CD4-positive, alpha-beta T cell treated with Interleukin-4 for 4 hours (primary cell): ENCODE measurements around the gene LUM.

ENCODE experiments used
- DNase-seq: peaks from one replicate; pipeline ENCODE4 v3.0.0-alpha.2; 2020

The LUM gene, protein sequence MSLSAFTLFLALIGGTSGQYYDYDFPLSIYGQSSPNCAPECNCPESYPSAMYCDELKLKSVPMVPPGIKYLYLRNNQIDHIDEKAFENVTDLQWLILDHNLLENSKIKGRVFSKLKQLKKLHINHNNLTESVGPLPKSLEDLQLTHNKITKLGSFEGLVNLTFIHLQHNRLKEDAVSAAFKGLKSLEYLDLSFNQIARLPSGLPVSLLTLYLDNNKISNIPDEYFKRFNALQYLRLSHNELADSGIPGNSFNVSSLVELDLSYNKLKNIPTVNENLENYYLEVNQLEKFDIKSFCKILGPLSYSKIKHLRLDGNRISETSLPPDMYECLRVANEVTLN

DNA sequence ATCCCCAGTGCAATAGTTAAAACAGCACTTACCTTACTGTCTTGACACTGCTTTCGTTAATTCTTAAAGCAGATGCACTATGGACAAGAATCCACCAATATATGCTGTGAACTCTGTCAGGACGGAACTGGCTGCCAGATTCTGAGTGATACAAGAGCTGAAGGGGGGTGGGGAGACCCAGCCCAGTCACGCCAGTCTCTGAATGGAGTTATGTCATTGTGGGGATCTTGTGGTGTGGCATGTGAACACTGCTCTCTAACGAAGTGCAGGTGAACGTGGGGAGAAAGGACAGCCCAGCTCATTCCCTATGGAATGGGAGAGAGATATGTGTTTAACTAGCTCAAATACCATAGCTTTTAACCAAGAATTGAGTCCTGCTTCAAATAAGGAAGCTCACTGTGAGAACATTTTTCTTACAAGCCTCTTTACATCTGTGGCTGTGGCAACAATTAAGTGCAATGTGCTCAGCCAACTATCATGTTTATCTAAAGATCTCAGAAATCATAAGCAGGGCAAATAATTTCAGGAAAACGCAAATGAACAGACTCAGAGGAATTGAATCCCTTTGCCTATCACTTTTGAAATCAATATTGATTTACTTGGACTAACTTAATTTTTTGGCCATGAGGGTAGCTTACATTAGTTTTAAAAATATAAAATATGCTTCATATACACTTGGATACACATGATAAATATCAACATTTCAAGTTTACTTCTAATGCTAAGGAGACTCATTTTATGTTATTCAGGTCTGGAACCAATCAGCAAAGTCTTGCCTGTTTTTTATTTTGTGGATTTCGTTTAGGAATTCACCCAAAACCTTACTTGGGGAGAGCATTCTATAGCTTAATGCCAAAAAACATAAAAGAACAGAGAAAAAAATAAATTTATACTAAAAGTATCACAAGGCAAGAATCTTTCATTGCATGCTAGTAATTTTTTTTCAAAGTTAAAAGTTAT, at the start of gene LUM:
LUM (minus strand) TSS at position 129 of the 960 bp plus-strand sequence. CDS start 2,515 bp downstream, outside the sequence.
- no peak for DNase-seq

DNA sequence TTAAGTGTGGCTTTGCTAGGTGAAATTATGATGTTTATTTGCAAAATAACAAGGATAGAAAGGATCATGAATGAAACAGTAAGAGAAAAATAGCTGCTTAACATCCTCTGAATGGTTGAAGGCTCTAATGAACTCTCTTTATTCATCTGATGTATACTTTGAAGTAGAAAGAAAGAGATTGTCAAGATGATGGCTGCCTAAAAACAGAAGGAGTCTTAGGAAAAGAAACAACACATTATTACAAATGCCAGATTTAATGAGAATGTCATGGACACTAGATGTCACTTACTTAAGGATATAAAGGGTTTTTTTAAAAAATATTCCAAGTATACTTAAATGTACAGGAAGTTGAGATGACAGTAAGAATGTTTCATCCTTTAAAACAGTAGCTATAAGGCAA, 49.7 kb upstream of the LUM start:
- DNase-seq = no peak

DNA sequence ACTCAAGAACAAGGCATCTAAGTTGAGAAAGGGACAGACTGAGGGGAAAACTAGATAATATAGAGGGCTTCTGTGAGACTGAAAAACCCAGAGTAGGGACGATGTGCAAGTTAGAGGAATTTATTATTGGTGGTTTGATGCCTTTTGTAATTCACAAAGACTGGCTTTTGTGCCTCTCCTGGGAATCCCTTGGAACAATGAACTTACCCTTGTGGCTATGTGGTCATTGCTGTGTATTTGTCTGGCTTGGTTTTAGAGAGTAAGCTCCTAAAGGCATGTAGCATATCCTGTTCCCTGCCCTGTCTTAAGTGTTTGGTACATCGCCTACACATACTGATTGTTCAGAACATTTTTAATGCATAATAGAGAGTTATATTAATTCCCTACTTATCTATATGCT, 44.7 kb upstream of the LUM start:
- no peak for DNase-seq

DNA sequence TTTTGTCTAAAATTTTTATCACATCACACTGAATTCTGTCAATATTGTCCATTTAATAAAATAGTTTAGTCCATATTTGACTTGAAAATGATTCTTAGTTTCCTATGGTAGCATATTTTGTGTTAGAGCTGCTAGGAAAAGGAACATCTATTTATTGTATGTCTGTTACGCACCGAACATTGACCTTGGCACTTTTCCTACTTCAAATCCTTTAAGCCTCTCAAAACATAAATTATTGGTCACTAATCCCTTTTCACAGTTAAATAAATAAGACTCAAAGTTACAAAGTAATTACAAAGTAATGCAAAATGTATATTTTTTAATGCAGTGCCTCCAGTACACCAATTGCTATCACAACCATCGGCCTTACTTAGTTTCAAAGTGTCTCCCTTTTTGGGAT, 42.8 kb upstream of the LUM start:
- DNase-seq = no peak

DNA sequence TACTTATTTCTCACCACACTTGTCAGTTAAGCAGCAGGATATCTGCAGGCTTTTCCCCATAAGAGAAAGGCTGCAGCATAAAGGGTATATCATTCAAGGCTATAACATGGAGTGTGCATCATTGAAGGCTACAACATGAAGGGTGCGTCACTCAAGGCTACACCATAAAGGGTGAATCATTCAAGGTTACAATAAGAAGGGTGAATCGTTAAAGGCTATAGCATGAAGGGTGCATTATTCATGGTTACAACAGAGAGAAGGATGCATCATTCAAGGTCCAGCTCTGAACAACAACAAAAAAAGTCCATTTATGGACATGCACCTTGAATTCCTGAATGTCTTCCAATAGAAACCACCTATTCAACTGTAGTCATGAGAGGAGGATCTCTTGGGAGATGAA, 32.8 kb upstream of the LUM start:
- DNase-seq = no peak

DNA sequence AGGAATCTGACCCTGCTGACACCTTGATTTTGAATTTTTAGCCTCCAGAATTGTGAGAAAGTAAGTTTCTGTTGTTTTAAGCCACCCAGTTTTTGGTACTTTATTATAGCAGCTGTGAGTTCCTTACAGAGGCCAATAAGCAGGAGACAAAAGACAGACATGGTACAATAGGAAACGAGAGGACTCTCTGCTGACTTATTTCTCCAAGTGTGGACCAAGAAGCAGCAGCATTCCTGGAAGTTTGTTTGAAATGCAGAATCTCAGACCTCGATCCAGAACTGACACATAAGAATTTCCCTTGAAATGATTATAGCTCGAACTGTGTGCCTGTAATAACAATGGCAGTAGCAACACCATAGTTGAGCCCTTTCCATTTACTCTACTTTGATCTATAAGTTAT, 31.9 kb upstream of the LUM start:
- DNase-seq = no peak

DNA sequence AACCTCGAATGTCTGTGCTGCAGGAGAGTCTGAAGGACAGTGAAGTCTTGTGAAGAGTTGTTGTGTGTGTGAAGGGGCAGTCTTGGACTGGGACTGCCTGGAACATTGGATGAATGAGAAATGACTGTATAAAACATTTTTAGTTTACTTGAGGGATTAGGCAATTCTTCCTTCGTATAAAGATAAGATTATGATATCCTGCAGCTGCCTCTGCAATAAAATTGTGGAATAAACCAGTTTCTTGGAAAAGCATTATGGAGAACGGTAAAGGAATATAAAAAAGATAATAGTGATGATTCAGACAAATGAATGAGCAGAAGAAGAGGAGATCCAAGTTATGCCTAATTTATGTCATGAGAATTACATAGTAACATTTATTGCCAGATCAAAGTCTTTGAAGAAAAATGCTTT, 30.9 kb upstream of the LUM start:
- no peak for DNase-seq

DNA sequence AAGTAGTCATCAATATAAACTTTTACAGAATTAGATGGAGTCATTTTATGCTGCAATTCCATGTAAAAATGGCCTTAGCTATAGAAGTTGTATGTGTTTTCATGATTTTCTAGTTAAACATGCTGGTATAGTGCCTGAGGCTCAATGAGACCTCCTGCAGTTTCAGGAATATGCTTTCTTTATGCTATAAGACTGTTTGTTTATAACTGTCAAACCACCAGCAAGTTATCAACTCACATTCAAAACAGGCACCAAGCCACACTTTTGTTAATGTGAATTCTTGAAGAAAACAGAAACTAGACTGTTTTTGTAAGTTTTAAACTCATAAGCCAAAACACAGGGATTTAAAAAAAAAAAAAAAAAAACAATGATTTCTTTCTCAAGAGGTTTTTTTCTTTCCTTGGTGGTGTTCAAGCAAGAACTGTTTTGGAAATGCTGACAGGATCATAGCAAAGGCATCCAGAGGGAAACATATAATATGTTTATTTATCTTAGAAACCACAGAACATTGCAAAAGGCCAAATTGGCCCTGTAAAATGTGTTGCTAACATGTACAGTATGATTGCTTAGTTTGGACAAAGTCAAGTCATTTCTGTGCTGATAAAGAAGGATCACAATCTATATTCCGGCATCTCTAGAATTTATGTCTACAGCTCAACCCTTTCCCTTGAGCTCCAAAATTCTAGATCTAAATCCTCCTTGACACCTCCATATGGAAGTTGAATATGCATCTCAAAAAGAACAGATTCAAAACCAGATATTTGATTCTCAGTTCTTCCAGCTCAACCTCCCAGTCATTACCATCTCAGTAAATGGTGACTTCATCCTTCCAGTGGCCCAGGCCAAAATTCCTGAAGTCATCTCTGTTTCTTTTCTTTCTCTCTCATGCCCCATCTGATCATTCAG, 29.0 kb upstream of the LUM start:
- no peak for DNase-seq

DNA sequence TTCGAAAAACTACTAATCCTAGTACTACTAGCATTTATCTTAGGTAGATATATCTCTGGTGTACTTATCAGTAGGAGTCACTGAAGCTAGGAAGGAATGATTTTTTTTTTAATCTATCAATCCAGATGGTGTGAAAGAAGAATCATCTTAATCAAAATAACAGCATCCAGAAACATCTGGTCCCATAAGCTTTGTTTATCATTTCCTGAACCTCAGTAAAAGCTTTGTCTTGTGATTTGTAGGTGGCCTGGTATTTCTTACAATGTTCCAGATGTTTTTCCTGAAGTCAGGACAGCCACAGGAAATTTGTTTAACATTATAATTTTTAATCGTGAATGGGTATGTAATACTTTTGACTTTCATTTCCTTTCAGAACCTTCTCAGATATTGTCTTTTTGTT, 28.0 kb upstream of the LUM start:
- no peak for DNase-seq

DNA sequence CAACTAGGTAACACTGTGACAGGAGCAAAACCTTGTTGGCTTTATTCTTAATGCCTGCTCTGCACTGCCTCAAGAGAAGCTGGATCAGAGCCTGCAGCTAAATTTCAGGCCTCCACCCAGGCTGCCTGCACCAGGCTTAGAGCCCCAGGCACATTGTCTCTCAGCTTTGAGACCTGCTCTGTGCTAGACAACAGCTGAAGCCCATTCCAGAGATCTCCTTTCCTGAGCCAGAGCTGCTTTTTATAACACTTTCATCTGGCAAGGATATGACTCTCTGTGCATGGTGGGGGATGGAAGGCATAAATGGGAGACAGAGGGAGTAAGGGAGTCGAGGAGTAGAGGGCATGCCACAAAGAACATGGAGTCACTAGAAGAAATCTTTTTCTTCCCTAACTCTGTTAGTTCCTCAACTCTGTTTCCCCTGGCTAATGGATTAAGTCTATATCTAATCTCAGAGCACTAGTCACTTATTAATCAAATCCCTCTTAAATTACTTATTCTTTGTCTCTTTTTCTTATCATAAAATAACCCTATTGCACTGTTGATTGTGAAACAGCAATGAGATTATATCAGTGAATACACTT, 27.1 kb upstream of the LUM start:
- no peak for DNase-seq

DNA sequence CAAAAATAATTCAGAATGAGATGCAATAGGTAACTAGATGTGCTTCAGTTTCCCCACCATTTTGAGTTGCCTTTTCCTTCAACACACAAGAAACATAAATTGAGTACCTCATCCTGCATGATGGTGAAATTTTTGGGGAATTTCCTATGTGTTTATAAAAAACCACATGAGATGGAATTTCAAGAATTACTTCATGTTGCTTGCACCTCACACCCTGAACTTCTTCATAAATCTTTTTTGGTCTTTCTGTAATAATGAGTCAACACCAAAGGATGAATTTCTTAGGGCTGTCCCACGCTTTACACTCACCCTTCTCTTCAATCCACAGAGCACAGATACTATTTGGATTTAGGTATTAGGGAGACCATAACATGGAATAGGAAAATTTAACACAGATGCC, 22.6 kb upstream of the LUM start:
- no peak for DNase-seq

DNA sequence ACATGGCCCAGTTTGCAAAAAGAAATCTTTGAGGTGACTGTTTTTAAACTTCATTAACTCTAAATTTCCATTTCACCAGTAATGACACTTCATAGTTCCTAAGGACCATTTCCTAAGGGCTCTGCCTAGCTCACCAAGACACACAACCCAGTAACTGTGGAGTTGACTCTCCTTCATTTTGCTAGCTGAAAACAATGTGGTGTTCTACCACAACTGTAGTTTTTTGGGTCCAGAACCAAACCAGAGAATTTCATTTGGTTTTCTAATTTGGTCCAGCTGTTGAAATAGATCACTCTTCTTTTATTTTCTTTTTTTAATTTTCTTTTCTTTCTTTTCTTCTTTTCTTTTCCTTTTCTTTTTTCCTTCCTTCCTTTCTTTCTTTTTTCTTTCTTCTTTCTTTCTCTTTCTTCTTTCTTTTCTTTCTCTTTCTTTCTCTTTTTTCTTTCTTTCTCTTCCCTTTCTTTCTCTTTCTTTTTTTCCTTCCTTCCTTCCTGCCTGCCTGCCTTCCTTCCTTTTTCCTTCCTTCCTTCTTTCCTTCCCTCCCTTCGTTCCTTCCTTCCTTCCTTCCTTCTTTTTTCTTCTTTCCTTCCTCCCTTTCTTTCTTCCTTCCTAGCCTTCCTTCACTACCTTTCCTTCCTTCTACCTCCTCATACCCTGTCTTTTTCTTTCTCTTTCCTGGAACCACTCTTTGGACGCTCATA, 18.5 kb upstream of the LUM start:
- DNase-seq = no peak

DNA sequence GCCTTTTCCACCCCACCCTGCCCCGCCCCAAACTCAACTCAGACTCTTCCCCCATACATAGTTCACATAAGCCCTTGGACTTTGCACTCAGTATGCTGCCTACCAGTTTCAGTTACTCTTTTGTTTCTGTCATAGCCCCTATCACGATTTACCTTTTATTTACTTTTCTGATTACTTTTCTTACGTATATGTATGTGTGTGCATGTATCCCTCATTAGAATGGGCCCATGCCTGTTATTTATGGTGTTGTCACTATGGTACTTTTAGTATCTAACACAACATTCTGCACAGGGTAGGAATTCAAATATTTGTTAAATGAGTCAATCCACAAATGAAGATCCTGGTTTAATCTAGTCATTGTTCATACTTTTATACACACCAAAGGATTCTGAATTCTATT, 16.5 kb upstream of the LUM start:
- DNase-seq = no peak

DNA sequence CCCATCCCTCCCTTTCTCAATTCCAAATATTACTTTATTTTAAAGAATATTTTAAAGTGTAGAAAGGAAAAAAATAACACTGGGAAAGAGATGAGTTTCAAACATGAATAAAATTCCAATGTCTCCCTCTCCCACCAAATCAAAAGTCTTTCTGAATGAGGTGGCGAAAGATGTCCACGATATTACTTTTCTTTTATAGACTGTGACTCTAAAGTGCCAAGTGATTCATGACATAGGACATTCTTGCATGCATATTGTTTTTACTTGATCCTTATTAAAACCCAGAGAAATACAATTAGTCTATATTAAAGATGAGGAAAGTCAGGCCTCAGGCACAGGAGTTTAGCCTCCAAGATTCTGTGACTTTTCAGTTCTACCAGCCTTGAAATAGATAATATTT, 16.0 kb upstream of the LUM start:
- no peak for DNase-seq

DNA sequence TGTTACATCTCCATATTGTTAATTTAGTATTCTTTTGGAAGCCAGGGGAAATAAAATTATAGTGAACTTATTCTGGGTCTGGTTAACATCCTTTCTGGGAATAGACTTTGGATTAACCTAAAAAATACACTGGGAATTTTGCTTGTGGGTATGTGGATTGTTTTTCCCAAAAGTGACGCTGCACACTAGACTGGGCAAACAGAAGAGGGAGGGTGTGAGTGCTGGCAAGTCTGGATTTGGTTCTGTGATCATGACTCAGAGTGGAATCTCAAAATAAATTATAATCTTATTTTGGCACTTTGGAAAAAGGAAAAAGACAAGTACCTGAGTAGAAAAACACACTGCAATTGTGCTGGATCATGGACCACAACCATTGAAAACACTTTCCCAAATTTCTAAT, 15.2 kb upstream of the LUM start:
- DNase-seq = no peak

DNA sequence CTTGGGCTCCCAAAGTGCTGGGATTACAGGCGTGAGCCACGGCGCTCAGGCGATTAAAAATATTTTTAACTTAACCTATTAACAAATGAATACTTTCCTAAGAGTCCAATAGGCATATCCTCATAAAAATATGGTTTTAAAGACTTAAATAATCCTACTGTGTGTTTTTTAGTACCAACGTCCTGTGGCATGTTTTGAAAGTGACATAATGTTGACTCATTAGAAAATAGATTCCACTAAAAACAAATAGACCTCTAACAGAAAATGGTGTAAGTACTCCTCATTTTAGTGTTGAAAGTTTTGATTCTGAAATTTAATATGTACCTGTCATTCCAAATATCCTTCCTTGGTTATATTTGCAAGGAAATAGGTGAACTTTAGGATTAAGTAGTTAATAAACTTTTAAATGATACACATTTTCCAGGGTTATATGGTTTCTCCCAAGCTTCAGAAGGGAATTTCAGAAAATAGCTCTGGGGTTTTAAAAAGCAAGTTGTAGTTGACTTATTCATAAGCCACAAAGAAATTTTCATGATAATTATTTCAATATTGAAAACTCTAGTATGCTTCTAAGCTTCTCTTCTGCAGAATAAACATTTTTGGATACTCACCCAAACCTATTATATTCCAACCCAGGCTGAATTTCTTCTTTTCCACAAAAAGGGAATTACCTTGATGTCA, 12.1 kb upstream of the LUM start:
- DNase-seq = no peak

DNA sequence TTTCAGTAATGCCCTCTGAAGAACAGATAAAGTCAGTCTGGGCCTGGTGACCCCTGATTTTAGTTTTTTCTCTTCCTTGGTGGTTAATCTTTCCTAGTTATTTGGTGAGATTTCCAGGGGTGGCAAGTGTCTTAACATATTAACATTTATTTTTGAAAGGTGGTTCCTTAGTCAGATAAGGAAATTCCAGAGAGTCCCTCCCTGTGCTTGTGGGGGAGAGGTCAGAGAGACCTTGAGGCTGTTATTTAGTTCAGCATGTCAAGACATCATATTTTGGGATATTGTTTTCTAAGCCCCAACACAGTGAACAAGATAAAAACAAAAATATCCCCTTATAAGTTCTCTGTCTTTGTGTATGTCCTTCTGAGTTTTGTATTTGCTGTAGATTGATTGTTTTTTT, 9.5 kb upstream of the LUM start:
- no peak for DNase-seq

DNA sequence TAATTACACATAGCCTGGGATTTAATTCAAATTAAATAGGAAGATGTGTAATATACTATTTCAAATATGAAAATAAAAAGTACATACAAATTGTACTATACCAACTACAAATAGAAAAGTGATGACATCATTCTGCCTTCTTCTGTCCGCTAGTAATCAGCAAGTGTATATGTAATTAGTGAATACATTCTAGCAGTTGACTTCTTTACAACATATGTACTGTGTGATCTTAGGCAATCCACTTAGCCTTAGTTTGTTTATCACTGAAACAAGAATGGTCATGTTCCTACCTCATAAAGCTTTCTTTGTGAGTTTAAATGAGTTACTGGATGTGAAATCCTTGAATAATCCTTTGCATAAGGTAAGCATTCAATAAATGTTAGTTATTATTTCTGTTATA, 7.8 kb upstream of the LUM start:
- DNase-seq = no peak

DNA sequence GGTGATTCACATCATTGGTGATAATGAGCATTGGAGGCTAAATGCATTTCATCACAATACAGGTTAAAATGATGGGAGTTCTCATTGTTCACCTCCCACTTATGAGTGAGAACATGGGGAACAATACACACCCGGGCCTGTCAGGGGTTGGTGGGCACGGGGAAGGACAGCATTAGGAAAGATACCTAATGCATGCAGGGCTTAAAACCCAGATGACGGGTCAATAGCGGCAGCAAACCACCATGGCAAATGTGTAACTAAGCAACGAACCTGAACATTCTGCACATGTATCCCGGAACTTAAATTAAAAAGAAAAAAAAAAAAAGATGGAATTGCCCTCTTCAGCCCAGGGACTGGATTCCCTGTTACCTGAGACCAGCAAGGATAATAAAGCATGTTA, 2.3 kb upstream of the LUM start:
- no peak for DNase-seq

DNA sequence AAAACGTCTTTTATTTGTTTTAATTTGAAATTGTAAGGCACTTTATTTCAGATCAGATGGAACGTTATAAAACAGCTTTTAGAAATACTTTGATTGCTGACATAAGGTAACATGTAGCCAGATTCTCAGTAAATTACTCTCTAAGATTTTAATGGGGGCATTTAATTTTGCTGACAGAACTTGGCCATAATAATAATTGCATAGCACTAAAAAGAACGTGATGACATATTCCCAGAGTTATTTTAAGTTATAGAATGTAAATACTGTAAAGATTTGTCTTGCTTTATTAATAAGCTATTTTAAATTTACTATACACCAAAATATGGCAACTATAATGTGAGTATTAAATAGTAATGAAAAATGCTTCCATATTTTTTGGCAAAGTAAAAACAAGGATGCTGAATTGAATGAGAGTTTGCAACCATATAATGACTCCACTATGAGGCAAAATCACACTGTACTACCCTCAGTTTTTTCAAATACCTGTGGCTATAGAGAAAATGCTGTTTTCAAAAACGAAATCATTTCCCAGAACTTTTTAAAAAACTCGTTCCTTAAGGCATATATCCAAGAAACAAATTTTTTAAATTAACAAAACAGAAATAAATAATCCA, 876 bp downstream of the LUM start:
- DNase-seq = no peak
